Stimulated activated CD4-positive, alpha-beta T cell treated with anti-CD3 and anti-CD28 coated beads, Interleukin-12 subunit alpha, Interleukin-12 subunit beta, amount 100 ng/mL, for 48 hours (primary cell): ENCODE measurements around the gene ITSN2.
"Not testable (repeated sequence)": the region's sequence is repeated elsewhere in the genome, so short reads cannot be mapped to it uniquely, and the experiment has no call there.

ENCODE experiments used
- DNase-seq, 3 donors: peaks; one replicate each; pipeline ENCODE4 v3.0.0-alpha.2; 2020; ENCODE audit warnings: low read depth in 2 of 3, low spot score in 1 of 3

ITSN2 gene

GRCh38 chr2:24221343-24222050, 138.8 kb downstream of the ITSN2 start:
- no peak for DNase-seq

GRCh38 chr2:24220554-24221291, 139.6 kb downstream of the ITSN2 start:
- no peak for DNase-seq

GRCh38 chr2:24214880-24215279, 145.5 kb downstream of the ITSN2 start:
- no peak for DNase-seq

- no peak for DNase-seq
Observed at GRCh38 chr2:24211408-24211807, 148.9 kb downstream of the ITSN2 start.

- DNase-seq = no peak
Observed at GRCh38 chr2:24210723-24211122, 149.6 kb downstream of the ITSN2 start.

- no peak for DNase-seq
Observed at GRCh38 chr2:24210106-24210455, 150.3 kb downstream of the ITSN2 start.

GRCh38 chr2:24209389-24210105, 150.8 kb downstream of the ITSN2 start:
- DNase-seq = no peak

GRCh38 chr2:24208490-24208889, 151.8 kb downstream of the ITSN2 start:
- DNase-seq = no peak

GRCh38 chr2:24207359-24207758, 153.0 kb downstream of the ITSN2 start:
- DNase-seq = no peak

GRCh38 chr2:24206714-24207113, 153.6 kb downstream of the ITSN2 start:
- no peak for DNase-seq

- no peak for DNase-seq
Observed at GRCh38 chr2:24206242-24206641, 154.1 kb downstream of the ITSN2 start.

GRCh38 chr2:24205131-24205530, 155.2 kb downstream of the ITSN2 start:
- no peak for DNase-seq

- no peak for DNase-seq
Observed at GRCh38 chr2:24204505-24204904, 155.8 kb downstream of the ITSN2 start.

- no peak for DNase-seq
Observed at GRCh38 chr2:24203787-24204150, 156.6 kb downstream of the ITSN2 start.

GRCh38 chr2:24203029-24203786, 157.1 kb downstream of the ITSN2 start:
- DNase-seq = no peak

- DNase-seq = no peak
Observed at GRCh38 chr2:24200799-24201198, 159.5 kb downstream of the ITSN2 start.

GRCh38 chr2:24199968-24200590, 160.3 kb downstream of the ITSN2 start:
- DNase-seq = no peak

GRCh38 chr2:24197213-24197612, 163.1 kb downstream of the ITSN2 start:
- DNase-seq = not testable (repeated sequence)

GRCh38 chr2:24191848-24192247, 168.5 kb downstream of the ITSN2 start:
- no peak for DNase-seq

GRCh38 chr2:24191156-24191555, 169.2 kb downstream of the ITSN2 start:
- no peak for DNase-seq

- no peak for DNase-seq
Observed at GRCh38 chr2:24190503-24190902, 169.8 kb downstream of the ITSN2 start.
